ENCODE data around the gene SAP30.

Gene SAP30, protein sequence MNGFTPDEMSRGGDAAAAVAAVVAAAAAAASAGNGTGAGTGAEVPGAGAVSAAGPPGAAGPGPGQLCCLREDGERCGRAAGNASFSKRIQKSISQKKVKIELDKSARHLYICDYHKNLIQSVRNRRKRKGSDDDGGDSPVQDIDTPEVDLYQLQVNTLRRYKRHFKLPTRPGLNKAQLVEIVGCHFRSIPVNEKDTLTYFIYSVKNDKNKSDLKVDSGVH

DNA sequence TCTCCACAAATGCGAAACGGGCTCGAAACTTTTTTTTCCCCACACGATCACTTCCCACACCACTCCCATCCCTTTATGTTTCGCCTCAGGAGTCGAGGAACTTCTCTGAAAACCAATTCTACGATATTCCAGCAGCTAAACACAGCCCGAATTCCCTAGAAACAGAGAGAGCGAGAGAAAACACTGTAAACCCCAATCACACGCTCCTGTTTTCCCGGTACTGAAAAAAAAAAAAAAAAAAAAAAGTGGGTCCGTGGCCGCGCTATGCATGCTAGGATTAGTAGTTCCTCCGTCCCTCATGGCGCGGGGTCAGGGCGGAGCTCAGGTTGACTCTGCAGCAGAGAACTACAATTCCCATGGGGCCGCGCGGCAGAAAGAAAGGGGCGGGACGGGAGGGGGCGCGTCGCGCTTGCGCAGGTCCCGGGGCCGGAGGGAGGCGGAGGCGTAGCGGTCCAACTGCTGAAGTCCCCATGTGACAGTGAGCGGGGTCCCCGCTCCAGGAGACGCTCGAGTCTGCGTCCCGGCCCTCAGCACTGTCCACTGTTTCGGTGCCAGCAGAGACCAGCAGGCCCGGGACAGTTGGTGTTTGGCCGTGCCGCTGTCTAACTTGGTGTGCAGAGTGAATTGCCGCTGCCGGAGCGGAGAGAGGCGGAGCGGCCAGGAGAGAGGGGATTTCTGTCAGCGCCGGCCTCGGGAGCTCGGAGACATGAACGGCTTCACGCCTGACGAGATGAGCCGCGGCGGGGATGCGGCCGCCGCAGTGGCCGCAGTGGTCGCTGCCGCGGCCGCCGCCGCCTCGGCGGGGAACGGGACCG lies at the start of gene SAP30:
TSS of gene SAP30 (plus strand) at position 478 of the 815 bp plus-strand sequence. CDS start at position 707, 229 bp downstream.
- peak; percentile 97 for DNase-seq

DNA sequence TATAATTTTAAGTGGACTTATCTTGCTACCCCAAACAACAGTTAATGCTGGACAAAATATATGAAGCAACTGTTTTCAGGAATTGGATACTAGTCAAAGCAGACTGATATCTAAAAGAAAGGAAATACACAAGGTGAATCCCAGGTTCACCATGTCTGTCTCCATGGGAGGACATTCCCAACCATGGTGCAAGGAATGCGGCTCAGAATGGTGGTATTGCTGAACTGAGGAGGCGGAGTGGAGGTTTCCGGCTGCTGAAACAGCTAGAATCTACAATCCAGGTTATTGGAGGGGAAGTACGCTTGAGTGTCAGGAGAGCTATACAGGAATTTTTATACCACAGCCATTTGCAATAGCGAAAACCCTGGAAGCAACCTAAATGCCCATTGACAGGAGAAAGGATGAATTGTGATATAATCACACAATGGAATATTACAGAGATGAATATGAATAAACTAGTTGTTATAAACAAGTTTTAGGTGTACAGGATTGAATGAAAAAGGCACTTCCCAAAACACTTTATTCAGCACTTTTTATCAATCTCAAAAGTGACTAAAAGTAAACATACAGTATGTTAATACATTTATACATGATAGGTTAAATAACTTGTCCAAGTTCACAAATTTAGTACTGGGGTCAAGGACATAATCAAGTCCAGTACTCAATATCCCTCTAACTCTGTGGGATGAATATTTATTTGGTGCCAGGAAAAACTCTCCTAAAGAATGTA lies 45.6 kb upstream of the SAP30 start:
- no peak for DNase-seq

DNA sequence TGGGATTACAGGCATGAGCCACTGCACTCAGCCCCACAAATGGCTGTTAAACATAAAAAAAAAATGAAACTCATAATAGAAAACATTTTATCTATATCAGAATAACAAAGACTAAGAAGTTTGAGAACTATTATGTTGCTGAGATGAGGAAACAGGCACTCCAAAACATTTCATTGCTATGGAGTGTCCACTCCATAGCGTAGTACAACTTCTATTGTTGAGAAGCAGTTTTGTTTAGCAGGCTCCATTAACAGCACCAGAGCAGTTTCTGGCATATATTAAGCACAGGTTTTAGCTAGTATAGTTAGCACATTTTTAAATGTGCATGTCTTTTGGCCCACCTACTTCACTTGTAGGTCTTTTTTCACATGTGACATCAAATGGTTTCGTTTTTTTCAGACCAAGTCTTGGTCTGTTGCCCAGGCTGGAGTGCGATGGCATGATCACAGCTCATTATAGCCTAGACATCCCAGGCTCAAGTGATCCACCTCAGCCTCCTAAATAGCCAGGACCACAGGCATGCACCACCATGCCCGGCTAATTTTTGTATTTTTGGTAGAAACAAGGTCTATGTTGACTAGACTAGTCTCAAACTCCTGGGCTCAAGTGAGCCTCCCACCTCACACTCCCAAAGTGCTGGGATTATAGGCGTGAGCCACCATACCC lies 42.4 kb upstream of the SAP30 start:
- DNase-seq = no peak

DNA sequence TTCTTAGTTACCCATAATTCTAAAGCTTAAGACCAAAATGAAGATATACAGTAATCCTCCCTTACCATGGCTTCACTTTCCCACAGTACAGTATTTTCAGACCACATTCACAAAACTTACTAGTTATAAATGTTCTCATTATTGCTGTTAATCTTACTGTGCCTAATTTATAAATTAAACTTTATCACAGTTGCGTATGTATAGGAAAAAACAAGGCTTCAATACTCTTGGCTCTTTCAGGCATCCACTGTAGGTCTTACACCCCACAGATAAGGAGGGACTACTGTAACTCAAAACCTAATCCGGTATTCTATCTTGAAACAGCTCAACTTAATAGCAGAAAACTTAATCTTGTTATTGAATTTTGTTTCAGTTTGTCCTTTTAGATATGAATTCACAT lies 40.2 kb upstream of the SAP30 start:
- DNase-seq = no peak

DNA sequence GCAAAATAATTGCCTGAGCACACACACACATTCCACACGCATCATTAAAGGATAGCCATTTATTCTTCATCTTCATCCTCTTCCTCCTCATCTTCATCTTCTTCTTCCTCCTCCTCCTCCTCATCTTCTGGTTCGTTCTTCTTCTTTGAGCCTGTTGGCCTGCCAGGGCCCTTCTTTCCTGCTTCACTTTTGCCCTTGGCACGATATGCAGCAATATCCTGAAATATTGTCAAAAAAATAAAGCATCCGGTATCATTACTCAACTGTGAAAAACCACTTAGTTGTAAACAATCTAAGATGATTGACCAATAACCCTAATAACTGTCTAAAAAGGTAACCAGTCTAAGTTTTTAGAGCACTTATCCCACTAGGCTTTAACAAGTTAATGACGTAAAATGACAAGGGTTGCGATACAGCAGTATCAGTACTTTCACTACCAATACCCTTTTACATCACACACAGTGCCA lies 38.7 kb upstream of the SAP30 start:
- DNase-seq = no peak

DNA sequence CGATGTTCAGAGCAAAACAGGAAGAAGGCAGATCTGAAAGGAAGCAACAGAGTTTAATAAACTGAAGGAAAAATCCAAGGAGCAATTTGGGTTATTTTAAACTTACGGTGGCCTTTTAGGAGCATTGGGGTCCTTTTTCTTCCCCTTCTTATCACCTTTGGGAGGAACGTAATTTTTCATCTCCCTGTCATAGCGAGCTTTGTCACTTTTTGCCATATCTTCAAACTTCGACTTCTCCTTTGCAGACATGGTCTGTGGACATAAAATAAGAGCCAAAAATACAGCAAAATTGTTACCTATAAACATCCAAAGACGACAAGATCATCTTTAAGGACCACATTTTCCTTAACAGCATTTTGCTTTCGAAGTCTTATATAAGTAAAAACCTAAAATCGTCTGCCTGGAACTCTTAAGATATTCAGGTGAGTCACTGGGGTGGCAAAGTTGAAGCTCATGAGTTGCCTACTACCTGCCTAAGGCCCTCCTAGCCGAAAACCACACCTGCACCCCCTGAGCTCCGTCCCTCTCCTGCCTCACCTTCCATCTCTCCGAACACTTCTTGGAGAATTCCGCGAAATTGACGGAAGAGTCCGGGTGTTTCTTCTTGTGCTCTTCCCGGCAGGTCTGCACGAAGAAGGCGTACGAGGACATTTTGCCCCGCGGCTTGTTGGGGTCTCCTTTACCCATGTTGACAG lies 37.6 kb upstream of the SAP30 start:
- no peak for DNase-seq

DNA sequence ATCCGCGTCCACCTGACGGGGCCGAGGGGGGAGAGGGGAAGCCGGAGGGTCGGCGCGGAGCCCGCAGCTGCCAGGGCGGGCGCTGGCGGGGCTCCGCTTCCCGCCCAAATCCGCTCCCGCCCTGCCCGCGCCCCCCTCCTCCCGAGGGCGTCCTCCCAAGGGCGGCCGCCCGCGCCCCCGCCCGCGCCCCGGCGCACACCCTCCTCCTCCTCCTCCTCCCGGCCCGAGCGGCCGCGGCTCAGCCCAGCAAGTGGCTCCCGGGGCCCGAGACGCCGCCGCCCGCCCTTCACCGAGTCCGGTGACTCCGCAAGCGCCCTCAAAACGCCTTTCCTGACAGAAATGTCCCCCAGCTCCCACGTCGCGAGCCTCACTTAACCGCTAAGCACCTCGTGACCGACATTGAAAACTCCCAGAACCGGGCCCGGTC lies 37.1 kb upstream of the SAP30 start:
- no peak for DNase-seq

DNA sequence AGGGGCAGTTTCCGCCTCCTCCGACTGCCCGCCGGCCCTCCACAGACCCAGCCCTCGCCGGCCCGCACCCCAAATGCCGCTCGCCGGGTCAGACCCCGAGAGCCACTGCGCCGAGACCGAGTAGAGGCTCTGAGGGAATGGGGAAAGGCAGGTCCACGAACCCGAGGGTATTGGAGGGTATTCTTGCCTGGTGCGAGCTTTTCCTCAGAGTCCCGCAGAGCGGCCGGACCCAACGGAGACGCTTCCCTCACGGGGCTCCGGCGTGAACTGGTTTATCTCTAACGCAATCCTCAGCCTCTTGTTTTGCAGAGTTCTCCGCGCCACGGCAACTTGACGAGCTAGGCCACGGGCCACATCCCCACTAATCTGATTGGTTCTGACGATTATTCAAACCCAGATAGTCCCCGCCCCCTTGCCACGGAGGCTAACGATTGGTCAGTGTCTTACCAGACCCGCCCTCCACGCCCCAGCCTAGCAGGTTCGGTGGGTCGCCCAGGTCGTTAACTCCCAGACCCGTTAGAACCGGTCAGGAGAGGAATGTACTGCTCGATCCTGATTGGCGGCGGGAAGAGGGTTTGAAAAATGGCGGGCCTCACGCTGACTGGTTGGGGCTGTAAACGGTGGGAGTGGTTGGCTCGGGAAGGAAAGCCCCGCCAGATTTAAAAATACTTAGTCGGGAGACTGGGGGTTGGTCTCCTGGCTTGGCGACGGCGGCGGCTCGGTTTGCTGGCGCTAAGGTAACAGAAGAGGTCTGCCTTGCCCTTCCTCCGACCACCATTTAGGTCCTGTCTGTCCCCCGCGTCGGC lies 36.5 kb upstream of the SAP30 start, which contains the start of gene HMGB2:
TSS of gene HMGB2 (minus strand) at position 274 of the 806 bp plus-strand sequence. CDS start 709 bp downstream, outside the sequence.
- DNase-seq = peak; percentile 99

DNA sequence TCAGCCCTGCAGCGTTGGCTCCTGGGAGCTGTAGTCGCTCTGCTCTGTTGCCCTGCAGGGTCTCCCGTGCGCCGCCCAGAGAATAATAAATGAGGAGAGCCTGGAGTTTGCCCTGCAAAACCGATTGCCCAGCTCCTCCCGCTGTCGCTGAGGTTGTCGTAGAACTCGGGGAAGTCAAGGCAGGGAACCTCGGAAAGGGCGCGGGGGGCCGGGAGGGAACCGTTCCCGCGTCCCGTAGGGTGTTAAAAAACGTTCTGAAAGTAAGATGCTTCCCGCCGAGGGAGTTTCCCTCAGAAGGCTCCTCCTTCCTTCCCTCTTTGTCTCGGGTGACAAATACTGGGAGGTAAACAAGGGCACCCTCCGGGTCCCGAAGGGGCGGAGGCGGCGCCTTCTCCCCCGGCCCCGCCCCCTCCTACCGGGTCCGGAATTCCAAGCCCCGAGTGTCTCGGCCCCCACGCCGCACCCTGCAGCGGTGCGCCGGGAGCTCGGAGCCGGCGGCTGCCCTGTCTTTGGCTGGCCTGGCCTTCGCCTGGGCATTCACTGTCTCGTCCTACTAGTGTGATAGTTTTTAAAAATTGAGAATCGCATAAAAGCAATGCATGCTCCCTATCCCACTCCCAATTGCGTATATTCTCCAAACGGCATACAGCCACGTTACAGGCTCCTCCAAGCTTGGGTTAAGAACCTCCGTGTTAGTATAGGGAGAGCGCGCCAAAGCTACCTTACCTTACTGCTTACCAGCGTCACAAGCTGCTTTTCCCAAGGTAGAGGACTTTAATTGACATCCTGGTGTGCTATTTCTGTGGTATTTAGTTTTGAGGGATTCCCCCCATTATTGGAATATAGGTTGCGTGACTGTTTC lies 35.6 kb upstream of the SAP30 start:
- peak; percentile 12 for DNase-seq

DNA sequence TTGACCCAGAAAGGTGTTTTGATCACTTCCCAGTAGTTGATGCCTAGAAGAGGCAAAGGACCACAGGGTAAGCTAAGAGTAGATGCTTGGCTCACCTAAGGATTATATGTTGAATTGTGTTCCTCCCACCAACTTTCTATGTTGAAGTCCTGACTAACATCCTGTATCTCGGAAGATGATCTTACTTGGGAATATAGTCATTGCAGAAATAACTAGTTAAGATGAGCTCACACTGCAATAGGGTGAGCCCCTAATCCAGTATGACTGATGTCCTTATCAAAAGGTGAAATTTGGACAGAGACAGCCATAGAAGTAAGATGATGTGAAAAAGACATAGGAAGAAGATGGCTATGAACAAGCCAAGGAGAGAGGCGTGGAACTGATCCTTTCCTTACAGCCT lies 33.3 kb upstream of the SAP30 start:
- DNase-seq = no peak

DNA sequence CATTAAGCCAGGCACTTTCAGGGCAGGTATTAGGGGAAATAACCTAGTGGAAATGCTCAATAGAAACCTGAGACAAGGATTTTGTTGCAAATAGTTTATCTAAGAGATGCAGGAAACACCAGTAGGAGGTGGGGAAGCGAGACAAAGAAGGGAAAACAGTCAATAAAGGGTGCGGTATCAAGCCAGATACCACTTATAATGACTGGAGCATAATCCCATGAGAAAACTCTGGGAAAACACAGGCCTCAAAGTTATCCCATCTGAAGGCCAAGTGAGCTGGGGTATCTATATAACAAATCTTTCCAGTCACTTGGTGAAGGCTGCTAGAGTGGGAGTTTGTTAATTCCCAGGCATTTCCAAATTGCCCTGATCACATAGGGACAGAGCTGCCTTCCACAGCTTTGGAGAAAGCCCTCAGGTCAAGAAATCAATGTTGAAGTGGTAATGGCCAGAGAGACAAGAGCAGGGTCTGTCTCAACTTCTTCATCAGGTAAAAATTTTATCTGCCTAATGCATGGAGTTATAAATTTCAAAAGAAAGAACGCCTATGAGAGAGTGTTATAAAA lies 26.8 kb upstream of the SAP30 start:
- no peak for DNase-seq

DNA sequence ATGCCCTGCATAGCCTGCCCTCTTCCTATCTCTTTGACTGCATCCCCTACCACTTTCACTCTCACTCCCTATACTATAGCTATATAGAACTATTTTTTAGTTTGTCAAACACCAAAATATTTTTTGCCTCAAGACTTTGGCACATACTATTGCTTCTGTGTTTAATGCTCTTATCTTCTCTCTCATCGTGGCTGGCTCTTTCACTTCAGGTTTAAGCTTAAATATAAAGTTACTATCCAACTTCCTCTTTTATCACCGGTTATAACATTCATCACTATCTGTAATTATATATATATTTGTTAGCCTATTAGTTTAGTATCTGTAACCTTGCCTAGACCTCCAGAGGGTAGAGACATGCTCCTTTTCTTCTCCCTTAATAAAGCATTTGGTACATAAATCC lies 25.1 kb upstream of the SAP30 start:
- no peak for DNase-seq

DNA sequence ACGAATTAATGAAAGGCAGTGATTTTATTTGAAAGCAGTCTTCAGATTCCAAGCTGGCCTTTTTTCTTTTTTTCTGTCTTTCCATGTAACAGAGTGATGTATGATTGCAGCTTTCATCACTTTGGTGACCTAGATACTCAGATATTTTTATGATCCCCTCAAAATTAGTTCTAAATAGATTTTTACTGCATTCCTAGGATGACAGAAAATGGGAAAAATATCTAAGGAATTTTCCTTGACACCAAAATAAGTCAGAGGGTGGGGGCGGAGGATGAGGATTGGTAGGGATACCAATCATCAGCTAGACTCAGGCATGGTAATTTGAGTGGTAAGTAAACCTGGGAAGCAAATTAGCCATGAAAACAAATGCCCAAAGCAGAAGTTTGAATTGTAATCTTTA lies 24.7 kb upstream of the SAP30 start:
- DNase-seq = no peak

DNA sequence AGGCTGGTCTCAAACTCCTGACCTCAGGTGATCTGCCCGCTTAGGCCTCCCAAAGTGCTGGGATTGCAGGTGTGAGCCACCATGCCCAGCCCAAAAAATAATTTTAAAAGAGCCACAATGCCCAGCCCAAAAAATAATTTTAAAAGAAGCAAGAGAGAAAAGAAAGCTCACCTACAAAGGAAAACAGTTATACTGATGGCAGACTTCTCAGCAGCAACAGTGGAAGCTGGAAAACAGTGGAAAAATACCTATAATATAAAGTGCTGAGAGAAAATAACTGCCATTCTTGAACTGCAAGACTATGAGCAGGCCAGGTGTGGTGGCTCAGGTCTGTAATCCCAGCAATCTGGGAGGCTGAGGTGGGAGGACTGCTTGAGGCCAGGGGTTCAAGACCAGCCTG lies 23.3 kb upstream of the SAP30 start:
- DNase-seq = no peak

DNA sequence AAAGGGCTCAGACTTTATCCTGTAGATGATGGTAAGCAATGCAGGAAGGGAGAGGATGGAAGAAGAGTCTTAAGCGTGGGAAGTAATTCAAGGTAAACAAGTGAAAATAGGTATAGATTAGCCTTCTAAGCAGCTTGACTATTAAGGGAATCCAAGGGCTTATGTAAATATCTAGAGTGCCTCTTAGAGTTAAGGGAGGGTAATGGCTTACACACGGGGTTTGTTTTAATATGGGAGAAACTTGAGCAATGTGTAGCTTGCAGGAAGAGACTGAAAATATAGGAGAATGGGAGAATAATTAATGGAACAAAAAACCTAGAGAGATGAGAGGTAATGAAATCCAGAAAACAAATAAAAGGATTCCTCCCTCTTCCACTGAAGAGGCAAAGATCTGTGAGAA lies 12.8 kb upstream of the SAP30 start:
- DNase-seq = no peak

DNA sequence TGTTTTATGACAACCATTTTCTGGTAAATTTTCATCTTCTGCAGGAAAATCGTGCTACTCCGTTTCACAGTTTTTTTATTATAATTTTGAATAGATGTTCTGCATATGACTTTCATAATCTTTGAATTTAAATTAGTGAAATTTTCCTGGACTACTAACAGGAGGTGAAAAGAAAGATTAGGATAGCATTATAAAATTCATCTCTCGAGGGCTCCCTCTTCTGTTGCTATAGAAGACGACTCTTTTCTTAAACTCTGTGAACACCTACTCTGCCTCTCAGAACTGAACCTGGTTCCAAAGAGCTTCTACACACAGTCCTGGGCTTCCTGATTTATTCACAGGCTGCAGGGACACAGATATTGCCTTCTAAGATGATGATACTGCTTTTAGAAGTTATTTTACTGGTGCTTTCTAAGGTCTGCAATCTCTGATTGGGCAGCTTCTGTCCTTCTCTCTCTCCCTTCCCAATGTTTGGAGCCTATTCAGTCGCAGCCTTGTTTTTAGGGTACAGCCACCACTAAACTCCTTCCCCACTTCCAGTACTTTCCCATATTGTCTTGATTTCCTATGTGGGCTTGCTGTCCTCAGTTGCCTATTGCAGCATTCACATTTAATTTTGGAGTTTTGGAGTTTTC lies 10.1 kb upstream of the SAP30 start:
- no peak for DNase-seq

DNA sequence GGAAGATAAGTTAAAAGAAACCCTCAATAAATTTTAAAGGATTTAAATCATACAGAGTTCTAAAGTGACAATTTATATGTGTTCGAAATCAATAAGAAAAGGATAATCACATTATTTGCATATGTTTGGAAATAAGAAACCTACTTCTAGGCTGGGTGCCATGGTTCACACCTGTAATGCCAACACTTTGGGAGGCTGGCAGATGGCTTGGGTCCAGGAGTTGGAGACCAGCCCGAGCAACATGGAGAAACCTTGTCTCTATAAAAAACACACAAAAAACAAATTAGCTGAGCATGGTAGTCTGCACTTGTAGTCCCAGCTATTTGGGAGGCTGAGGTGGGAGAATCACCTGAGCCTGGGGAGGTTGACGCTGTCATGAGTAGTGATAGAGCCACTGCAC lies 8.1 kb upstream of the SAP30 start:
- no peak for DNase-seq

DNA sequence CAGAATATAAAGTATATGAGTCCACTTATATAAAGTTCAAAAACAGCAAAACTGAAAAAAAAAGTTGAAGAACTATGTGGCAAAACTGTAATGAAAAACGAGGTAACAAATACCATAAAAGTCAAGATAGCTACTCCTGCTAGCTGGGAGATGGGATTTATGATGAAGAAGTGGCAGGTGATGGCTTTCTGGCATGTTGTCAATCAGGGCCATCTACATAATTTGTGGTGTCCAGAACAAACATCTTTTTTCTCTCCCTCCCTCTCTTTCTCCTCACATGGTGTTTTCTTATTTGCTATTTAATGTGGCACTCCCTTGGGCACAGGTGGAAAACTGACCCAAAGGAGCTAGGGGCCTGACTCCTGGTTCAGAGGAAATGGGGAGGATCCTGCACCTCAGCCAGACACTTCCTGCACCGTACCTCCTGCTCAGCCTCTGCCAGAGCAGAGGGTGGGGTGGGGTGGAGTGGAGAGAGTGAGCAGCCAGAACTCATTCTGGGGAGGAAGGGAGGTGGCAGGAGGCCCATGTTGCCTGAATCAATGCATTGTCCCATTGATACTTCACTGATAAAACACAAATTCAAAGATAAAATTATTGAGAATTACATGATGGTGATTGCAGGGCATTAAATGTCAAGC lies 5.3 kb upstream of the SAP30 start:
- DNase-seq = no peak

DNA sequence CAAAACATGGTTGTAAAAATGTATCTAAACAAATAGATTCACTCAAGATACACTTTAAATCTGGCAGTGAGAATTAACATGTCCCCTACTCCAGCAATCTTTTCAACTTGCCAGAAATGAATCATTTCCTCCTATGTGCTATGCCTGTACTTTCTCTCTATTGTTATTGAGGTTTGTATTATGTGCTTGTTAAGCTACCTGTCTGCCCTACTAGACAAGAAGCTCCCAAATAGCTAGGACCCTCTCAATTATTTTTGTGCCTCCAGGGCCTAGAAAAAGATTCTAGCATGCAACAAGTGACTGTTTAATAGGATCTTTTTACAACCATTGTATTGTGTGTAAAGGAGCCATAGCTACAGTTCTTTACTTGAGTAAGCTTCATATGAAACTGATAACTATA lies 3.5 kb upstream of the SAP30 start:
- no peak for DNase-seq
